Activated B cell treated with CpG ODN at 0.5 μM for 24 hours (primary cell): Measurements from ENCODE around the gene GDAP1L1. TPM values are rescaled to one million over a fixed set of nuclear protein-coding genes. Genes with fewer than 3 reads are reported as not detected.

Experiments
- ATAC-seq: fragments of 200-7000 bp; cut with Tn5 transposase; one replicate; pipeline ENCODE4 v1.10.0; 2021; ENCODE audit warnings: low read depth, mild to moderate bottlenecking, moderate library complexity
- CTCF ChIA-PET: fragments of 350-600 bp; sonication (Branson Sonifier 250); formaldehyde crosslinking; loops from one replicate; lab custom pipeline; 2021; ENCODE audit warnings: antibody characterized with exemption; lab: Charles Lee
- POLR2A ChIA-PET: fragments of 350-600 bp; sonication (Branson Sonifier 250); formaldehyde crosslinking; loops from one replicate; lab custom pipeline; 2021; ENCODE audit warnings: antibody characterized with exemption; lab: Charles Lee
- DNase-seq: peaks from one replicate; pipeline ENCODE4 v3.0.0; 2022
- H3K27ac Mint-ChIP-seq: one replicate; pipeline ENCODE4 v1.8.0; 2020; ENCODE audit warnings: mixed read lengths
- H3K27me3 Mint-ChIP-seq: one replicate; pipeline ENCODE4 v1.8.0; 2021; ENCODE audit warnings: mixed read lengths
- H3K36me3 Mint-ChIP-seq: one replicate; pipeline ENCODE4 v1.8.0; 2021; ENCODE audit warnings: low read depth, mixed read lengths
- H3K4me1 Mint-ChIP-seq: one replicate; pipeline ENCODE4 v1.8.0; 2021; ENCODE audit warnings: mixed read lengths
- H3K4me3 Mint-ChIP-seq: one replicate; pipeline ENCODE4 v1.8.0; 2020; ENCODE audit warnings: mild to moderate bottlenecking, mixed read lengths
- H3K9me3 Mint-ChIP-seq: one replicate; pipeline ENCODE4 v1.8.0; 2020; ENCODE audit warnings: mixed read lengths
- CTCF ChIP-seq: fragments of 200-600 bp; IDR thresholded peaks from one replicate; pipeline ENCODE4 v1.8.0; 2022; ENCODE audit warnings: antibody characterized with exemption, mild to moderate bottlenecking
- intact Hi-C: fragments of 100-400 bp; cut with micrococcal nuclease; formaldehyde crosslinking; loops from one replicate; pipeline ENCODE4 v1.15.1; 2024
- total RNA-seq: library from RNA; stranded (reverse); gene quantifications from 2 replicates; pipeline ENCODE4 v1.2.3, GENCODE V29; 2022

The GDAP1L1 gene
- total RNA-seq, 1 donor from 2014 or later: not detected

GRCh38 chr20:44203161-44203560, 43.9 kb upstream of the GDAP1L1 start:
- Mint-ChIP-seq H3K9me3 (no peaks in the 10 kb centered on the region), H3K36me3 (peaks cover 74% of the 10 kb centered on the region), H3K4me1 (peaks cover 39% of the 10 kb centered on the region), H3K4me3 (no peak overlapping the region), H3K27ac (no peak overlapping the region), H3K27me3 (no peaks in the 10 kb centered on the region)
- ChIA-PET CTCF (no interaction called here), POLR2A (interaction anchor here (0.6 kb wide), 2 partner anchors 620 to 679 kb away, joined by 3 read pairs; no protein-coding TSS in a partner anchor)
- ATAC-seq (no peak), DNase-seq (no peak)
- TF ChIP-seq CTCF: no peak
- intact Hi-C loops: no loop called here

GRCh38 chr20:44204156-44204831, 42.8 kb upstream of the GDAP1L1 start:
- POLR2A ChIA-PET: no interaction called here
- CTCF ChIA-PET: interaction anchor here (1.5 kb wide), 1 partner anchor 14 kb away, joined by 3 read pairs; no protein-coding TSS in a partner anchor
- Mint-ChIP-seq H3K27me3 (no peaks in the 10 kb centered on the region), H3K4me1 (peaks cover 51% of the 10 kb centered on the region), H3K36me3 (peaks cover 68% of the 10 kb centered on the region), H3K4me3 (no peak overlapping the region), H3K9me3 (no peaks in the 10 kb centered on the region), H3K27ac (no peak overlapping the region)
- TF ChIP-seq CTCF: no peak
- DNase-seq (no peak), ATAC-seq (no peak)
- intact Hi-C loops: no loop called here

- no peak overlapping the region for H3K27ac Mint-ChIP-seq
- H3K36me3 Mint-ChIP-seq: peaks cover 65% of the 10 kb centered on the region
- TF ChIP-seq CTCF: no peak
- ChIA-PET POLR2A (no interaction called here), CTCF (interaction anchor here (1.5 kb wide), 1 partner anchor 14 kb away, joined by 3 read pairs; no protein-coding TSS in a partner anchor)
- intact Hi-C loops: loop anchor here (5.0 kb wide), 1 partner anchor 453 kb away; no protein-coding TSS in a partner anchor
- H3K4me1 Mint-ChIP-seq: peaks cover 56% of the 10 kb centered on the region
- ATAC-seq (no peak), DNase-seq (no peak)
- H3K27me3 Mint-ChIP-seq: no peaks in the 10 kb centered on the region
- no peak overlapping the region for H3K4me3 Mint-ChIP-seq
- H3K9me3 Mint-ChIP-seq: no peaks in the 10 kb centered on the region
Measured at GRCh38 chr20:44204832-44205215, 42.3 kb upstream of the GDAP1L1 start.

- Mint-ChIP-seq H3K36me3 (peaks cover 61% of the 10 kb centered on the region), H3K4me3 (peak overlapping the region; percentile 19), H3K4me1 (peaks cover 61% of the 10 kb centered on the region), H3K27ac (peak overlapping the region; percentile 63), H3K27me3 (no peaks in the 10 kb centered on the region), H3K9me3 (no peaks in the 10 kb centered on the region)
- intact Hi-C loops: loop anchor here (5.0 kb wide), 1 partner anchor 454 kb away; no protein-coding TSS in a partner anchor
- ChIA-PET CTCF (interaction anchor here (1.4 kb wide), 1 partner anchor 16 kb away, joined by 5 read pairs; no protein-coding TSS in a partner anchor), POLR2A (no interaction called here)
- DNase-seq (no peak), ATAC-seq (no peak)
- no peak for TF ChIP-seq CTCF
Measured at GRCh38 chr20:44206132-44206531, 41.0 kb upstream of the GDAP1L1 start.

GRCh38 chr20:44207126-44207723, 39.9 kb upstream of the GDAP1L1 start:
- Mint-ChIP-seq H3K9me3 (no peaks in the 10 kb centered on the region), H3K4me1 (peaks cover 68% of the 10 kb centered on the region), H3K27ac (peak overlapping the region; percentile 98), H3K4me3 (peak overlapping the region; percentile 98), H3K27me3 (no peaks in the 10 kb centered on the region), H3K36me3 (peaks cover 50% of the 10 kb centered on the region)
- ATAC-seq: no peak
- TF ChIP-seq CTCF: no peak
- CTCF ChIA-PET: interaction anchor here (1.4 to 1.5 kb wide), 2 partner anchors 10 to 17 kb away, joined by 5 read pairs; no protein-coding TSS in a partner anchor
- POLR2A ChIA-PET: no interaction called here
- DNase-seq: no peak
- intact Hi-C loops: loop anchor here (5.0 kb wide), 1 partner anchor 455 kb away; no protein-coding TSS in a partner anchor
